Activated T-cell treated with anti-CD3 and anti-CD28 coated beads, Interleukin-2, amount 50 U/mL, for 72 hours (primary cell): Measurements from ENCODE around the gene KLF7. TPM values are rescaled to one million over a fixed set of nuclear protein-coding genes. Genes with fewer than 3 reads are reported as not detected.

Experiments
- ATAC-seq, 2 donors: fragments of 150-1000 bp; cut with Tn5 transposase; replicated peaks in 1 of 2; 2 replicates each; pipeline ENCODE4 v1.10.0; 2021; ENCODE audit warnings: moderate library complexity in 2 of 2, mild to moderate bottlenecking in 1 of 2
- DNase-seq, 2 donors: peaks; one replicate each; pipeline ENCODE4 v3.0.0; 2021 to 2022; ENCODE audit warnings: mixed read lengths in 1 of 2
- H3K27ac Mint-ChIP-seq: one replicate; pipeline ENCODE4 v1.8.0; 2022; ENCODE audit warnings: mild to moderate bottlenecking, moderate library complexity, mixed read lengths
- H3K27me3 Mint-ChIP-seq: one replicate; pipeline ENCODE4 v1.8.0; 2022; ENCODE audit warnings: low read depth, mixed read lengths
- H3K36me3 Mint-ChIP-seq, 2 donors: one replicate each; pipeline ENCODE4 v1.8.0; 2022; ENCODE audit warnings: mixed read lengths in 2 of 2, mild to moderate bottlenecking in 1 of 2; ENCODE audit not compliant: insufficient read depth in 2 of 2
- H3K4me1 Mint-ChIP-seq: one replicate; pipeline ENCODE4 v1.8.0; 2022; ENCODE audit warnings: low read depth, mixed read lengths
- H3K4me3 Mint-ChIP-seq, 2 donors: one replicate each; pipeline ENCODE4 v1.8.0; 2022; ENCODE audit warnings: mild to moderate bottlenecking in 2 of 2, mixed read lengths in 2 of 2, moderate library complexity in 2 of 2
- H3K9me3 Mint-ChIP-seq, 2 donors: one replicate each; pipeline ENCODE4 v1.8.0; 2022; ENCODE audit warnings: mixed read lengths in 2 of 2
- total RNA-seq, 2 donors: library from RNA; stranded (reverse); gene quantifications; one replicate each; pipeline ENCODE4 v1.2.3, GENCODE V29; 2022

KLF7 gene
- total RNA-seq, 2 donors from 2014 or later, result 31.2 to 43.4 TPM

DNA sequence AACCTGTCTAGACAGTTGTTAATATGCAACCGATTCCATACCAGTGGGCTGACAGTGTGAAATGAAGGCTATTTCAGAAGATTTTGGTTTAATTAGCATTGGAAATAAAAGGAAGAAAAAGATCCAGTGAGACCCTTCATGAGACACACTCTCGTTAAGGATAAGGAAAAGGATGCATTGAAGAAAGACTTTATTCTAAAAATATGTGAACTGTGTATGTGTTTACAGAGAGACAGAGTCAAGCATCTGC, 2.1 kb downstream of the KLF7 start:
- H3K27me3 Mint-ChIP-seq, result no peaks in the 10 kb centered on the region
- H3K9me3 Mint-ChIP-seq, result no peaks in the 10 kb centered on the region
- H3K4me3 Mint-ChIP-seq, result peak overlapping the region; percentile 90 to 95
- peak overlapping the region; percentile 75 for H3K27ac Mint-ChIP-seq
- DNase-seq (no peak), ATAC-seq (no peak)
- H3K4me1 Mint-ChIP-seq, result peaks cover 70% of the 10 kb centered on the region
- H3K36me3 Mint-ChIP-seq, result peaks cover 2 to 10% of the 10 kb centered on the region in 2 donors

- peak; percentile 28 to 31 for ATAC-seq
- H3K4me3 Mint-ChIP-seq, result peak overlapping the region; percentile 90 to 95
- peak; percentile 32 to 34 for DNase-seq
- no peaks in the 10 kb centered on the region for H3K27me3 Mint-ChIP-seq
- peak overlapping the region; percentile 75 for H3K27ac Mint-ChIP-seq
- H3K9me3 Mint-ChIP-seq, result no peaks in the 10 kb centered on the region
- peaks cover 75% of the 10 kb centered on the region for H3K4me1 Mint-ChIP-seq
- H3K36me3 Mint-ChIP-seq, result peaks cover 2 to 10% of the 10 kb centered on the region in 2 donors
Measured at GRCh38 chr2:207163053-207163755, 2.5 kb downstream of the KLF7 start.

- Mint-ChIP-seq H3K4me1 (peaks cover 78% of the 10 kb centered on the region), H3K27ac (peak overlapping the region; percentile 49), H3K27me3 (peaks cover 8% of the 10 kb centered on the region), H3K36me3 (peaks cover 7 to 11% of the 10 kb centered on the region in 2 donors), H3K9me3 (no peaks in the 10 kb centered on the region), H3K4me3 (peak overlapping the region; percentile 90 to 95)
- no peak for DNase-seq
- ATAC-seq, result no peak
Measured at GRCh38 chr2:207162316-207162715, 3.4 kb downstream of the KLF7 start.

- Mint-ChIP-seq H3K4me1 (peaks cover 80% of the 10 kb centered on the region), H3K27ac (peak overlapping the region; percentile 26), H3K27me3 (peaks cover 12% of the 10 kb centered on the region), H3K4me3 (peak overlapping the region in 1 of 2 donors; percentile 90), H3K9me3 (peaks cover 0 to 3% of the 10 kb centered on the region in 2 donors), H3K36me3 (peaks cover 11 to 15% of the 10 kb centered on the region in 2 donors)
- DNase-seq (no peak), ATAC-seq (no peak)
Measured at GRCh38 chr2:207161247-207162123, 4.3 kb downstream of the KLF7 start.

DNA sequence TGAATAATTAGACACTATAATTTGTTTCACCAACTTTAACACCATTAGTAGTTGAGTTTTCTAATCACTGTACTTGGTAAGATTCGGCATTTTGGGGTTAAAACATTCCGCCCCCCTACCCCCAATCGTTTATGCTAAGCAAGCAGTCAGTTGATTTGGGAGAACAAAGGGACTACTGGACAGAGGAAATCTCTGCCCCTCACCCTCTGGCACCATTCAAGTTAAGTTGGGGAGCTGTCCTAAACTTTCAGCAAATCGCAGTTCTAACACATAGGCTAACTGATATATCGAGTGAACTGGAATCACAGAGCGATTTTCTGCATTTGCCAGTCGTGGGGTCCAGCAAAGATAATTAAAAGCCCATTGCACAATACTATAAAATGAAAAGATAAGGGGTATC, 5.6 kb downstream of the KLF7 start:
- Mint-ChIP-seq H3K36me3 (peaks cover 9% of the 10 kb centered on the region in 2 donors), H3K4me1 (peaks cover 89% of the 10 kb centered on the region)

GRCh38 chr2:207159002-207159401, 6.7 kb downstream of the KLF7 start:
- Mint-ChIP-seq H3K27me3 (peaks cover 12% of the 10 kb centered on the region), H3K36me3 (peaks cover 5 to 9% of the 10 kb centered on the region in 2 donors), H3K4me3 (no peak overlapping the region), H3K9me3 (peaks cover 0 to 3% of the 10 kb centered on the region in 2 donors), H3K27ac (no peak overlapping the region), H3K4me1 (peaks cover 90% of the 10 kb centered on the region)
- ATAC-seq (no peak), DNase-seq (no peak)

More for the DNA sequence above, 5.6 kb downstream of the KLF7 start:
- Mint-ChIP-seq H3K27ac (no peak overlapping the region), H3K4me3 (no peak overlapping the region), H3K9me3 (peaks cover 0 to 3% of the 10 kb centered on the region in 2 donors), H3K27me3 (peaks cover 12% of the 10 kb centered on the region)
- DNase-seq (no peak), ATAC-seq (no peak)

DNA sequence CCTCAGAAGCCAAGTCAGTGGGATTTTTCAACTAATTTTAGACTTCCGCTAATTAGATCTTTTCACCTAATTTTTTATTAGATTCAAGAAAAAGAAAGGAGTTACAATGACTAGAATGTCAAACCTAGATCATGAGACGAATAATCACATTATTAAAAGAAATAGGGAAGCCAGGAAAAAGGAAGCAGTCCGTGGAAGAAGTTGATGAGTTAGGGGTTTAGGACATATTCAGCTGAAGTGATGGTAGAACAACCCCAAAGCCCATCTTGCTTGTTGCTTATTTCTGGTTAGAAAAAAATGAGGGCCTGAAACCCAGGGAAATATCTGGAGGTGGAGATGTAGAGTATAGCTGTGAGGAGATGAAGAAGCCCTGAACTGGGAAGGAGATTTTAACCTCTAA, 8.0 kb downstream of the KLF7 start:
- peak overlapping the region in 1 of 2 donors; percentile 78 for H3K4me3 Mint-ChIP-seq
- ATAC-seq (no peak), DNase-seq (no peak)
- H3K9me3 Mint-ChIP-seq, result peaks cover 0 to 3% of the 10 kb centered on the region in 2 donors
- H3K27ac Mint-ChIP-seq, result peak overlapping the region; percentile 51
- H3K27me3 Mint-ChIP-seq, result peaks cover 16% of the 10 kb centered on the region
- peaks cover 5 to 9% of the 10 kb centered on the region in 2 donors for H3K36me3 Mint-ChIP-seq
- H3K4me1 Mint-ChIP-seq, result peaks cover 91% of the 10 kb centered on the region

DNA sequence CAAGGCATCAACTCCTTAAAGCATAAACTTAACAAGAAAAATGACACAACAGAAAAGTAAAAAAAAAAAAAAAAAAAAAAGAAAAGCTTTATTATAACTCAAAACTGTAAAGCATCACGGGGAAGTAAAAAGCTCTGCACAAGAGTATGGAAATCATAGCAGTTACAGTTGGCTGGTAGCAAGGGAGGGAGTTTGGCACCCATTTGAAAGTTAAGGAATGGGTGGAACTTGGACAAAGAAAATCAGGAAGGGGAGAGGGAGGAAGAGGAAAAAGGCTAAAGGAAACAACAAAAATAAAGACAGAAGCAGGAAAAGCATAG, 8.6 kb downstream of the KLF7 start:
- Mint-ChIP-seq H3K27ac (peak overlapping the region; percentile 44), H3K4me3 (peak overlapping the region; percentile 66 to 78), H3K9me3 (peaks cover 0 to 3% of the 10 kb centered on the region in 2 donors), H3K36me3 (peaks cover 9% of the 10 kb centered on the region in 2 donors), H3K27me3 (peaks cover 19% of the 10 kb centered on the region), H3K4me1 (peaks cover 90% of the 10 kb centered on the region)
- no peak for ATAC-seq
- DNase-seq, result no peak

DNA sequence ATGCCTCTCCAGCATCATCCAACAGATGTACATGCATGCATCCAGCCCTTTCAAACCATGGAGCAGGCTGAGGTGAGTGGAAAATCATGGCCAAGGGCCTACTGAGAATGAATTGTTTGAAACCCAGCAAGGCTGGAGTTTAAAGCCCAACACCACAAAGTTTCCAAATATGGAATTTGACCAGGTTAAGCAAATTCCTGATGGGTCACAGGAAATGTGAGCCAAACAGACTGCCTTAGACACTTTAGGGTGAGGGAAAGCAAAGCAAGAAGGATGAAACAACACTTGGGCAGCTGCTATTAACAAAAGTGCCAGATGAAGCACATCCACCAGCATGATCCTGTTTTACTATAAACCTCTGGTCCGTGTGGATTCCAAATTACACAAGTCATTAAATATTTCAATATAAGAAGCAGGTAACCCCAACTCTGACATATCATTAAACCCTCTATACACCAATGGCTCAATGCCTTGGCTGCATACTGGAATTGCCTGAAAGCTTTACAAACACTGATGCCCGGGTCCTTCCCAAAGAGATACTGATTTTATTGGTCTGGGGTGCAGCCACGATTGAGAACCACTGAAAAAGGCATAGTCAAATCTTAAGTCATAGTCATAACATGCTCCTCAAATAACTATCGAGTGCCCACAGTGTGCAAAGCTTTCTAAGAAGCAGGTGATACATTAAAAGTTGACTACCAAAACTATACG, 9.1 kb downstream of the KLF7 start:
- ATAC-seq, result peak; percentile 88 to 92
- DNase-seq, result peak; percentile 67 to 69
- Mint-ChIP-seq H3K27me3 (peaks cover 19% of the 10 kb centered on the region), H3K4me1 (peaks cover 90% of the 10 kb centered on the region), H3K4me3 (peak overlapping the region; percentile 66 to 78), H3K27ac (peak overlapping the region; percentile 44), H3K36me3 (peaks cover 9% of the 10 kb centered on the region in 2 donors), H3K9me3 (peaks cover 0 to 3% of the 10 kb centered on the region in 2 donors)

- Mint-ChIP-seq H3K4me3 (peak overlapping the region; percentile 48 to 78), H3K27ac (peak overlapping the region; percentile 41), H3K27me3 (peaks cover 19% of the 10 kb centered on the region), H3K9me3 (peaks cover 0 to 3% of the 10 kb centered on the region in 2 donors), H3K36me3 (peaks cover 9% of the 10 kb centered on the region in 2 donors), H3K4me1 (peaks cover 86% of the 10 kb centered on the region)
- peak in 1 of 2 donors; percentile 34 for DNase-seq
- peak; percentile 35 to 47 for ATAC-seq
Measured at GRCh38 chr2:207155516-207156444, 10.0 kb downstream of the KLF7 start.

DNA sequence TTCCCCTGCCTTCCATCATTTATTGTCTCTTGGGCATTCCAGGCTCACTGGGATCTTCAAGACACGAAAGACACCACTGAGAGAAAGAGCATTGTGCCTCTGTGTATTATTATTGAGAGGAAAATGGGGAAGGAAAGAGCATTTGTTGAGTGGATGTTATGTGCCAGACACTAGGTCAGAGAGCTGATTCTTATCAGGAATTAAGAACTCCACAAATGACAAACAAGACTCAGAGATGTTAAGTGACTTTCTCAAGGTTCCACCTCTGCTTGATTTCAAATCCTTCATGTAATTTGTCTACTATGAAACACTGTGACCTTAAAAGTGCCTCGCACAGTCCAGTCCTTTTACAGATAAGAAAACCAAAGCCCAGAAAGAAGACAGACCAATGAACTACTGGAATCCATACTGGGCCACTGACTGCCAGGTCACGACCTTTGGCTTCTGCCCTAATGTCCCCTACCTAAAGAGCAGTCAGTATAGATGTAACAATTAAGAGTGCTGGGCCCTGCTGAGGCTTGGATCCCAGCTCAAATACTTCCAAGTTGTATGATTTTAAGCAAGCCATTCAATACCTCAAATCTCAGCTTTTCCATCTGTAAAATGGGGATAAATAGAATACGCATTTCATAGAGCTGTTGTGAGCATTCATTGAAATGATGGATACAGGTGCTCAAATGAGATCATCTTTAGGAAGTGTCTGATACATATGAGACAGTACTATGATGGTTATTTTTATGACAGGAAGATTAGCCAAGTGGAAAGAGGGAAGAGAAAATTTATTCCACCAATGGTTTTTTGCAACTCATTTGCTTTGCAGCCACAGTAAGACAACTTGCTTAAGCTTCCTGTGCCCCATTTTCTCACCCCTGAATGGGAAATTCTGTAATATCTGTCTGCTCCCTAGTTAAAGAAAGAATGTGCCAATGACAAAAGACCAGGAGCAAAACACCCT, 10.9 kb downstream of the KLF7 start:
- Mint-ChIP-seq H3K27me3 (peaks cover 19% of the 10 kb centered on the region), H3K4me1 (peaks cover 95% of the 10 kb centered on the region), H3K27ac (no peak overlapping the region), H3K9me3 (peaks cover 0 to 3% of the 10 kb centered on the region in 2 donors), H3K4me3 (peak overlapping the region in 1 of 2 donors; percentile 11), H3K36me3 (peaks cover 9% of the 10 kb centered on the region in 2 donors)
- ATAC-seq (no peak), DNase-seq (no peak)
